Naive thymus-derived CD8-positive, alpha-beta T cell (primary cell): ENCODE measurements around the gene EMC7. TPM values are rescaled to one million over a fixed set of nuclear protein-coding genes. Genes with fewer than 3 reads are reported as not detected.
"Not testable (repeated sequence)": the region's sequence is repeated elsewhere in the genome, so short reads cannot be mapped to it uniquely, and the experiment has no call there.

Experiments used
- ATAC-seq, 2 donors: fragments of 150-1000 bp; cut with Tn5 transposase in 1 of 2; sonication (Bioruptor Pico), chemical (Tn5 transposase) in 1 of 2; 1 replicate in 1 of 2; 2 replicates in 1 of 2; pipeline ENCODE4 v1.10.0; 2021; ENCODE audit warnings: mild to moderate bottlenecking in 2 of 2, moderate library complexity in 2 of 2
- POLR2A ChIA-PET: fragments of 350-600 bp; sonication (Branson Sonifier 250); formaldehyde crosslinking; loops from one replicate; lab custom pipeline; 2021; ENCODE audit warnings: antibody characterized with exemption; lab: Charles Lee
- DNase-seq, 10 donors: peaks; one replicate each; pipeline versions ENCODE4 v3.0.0 to v3.0.0-alpha.2; 2020 to 2022
- H3K27ac Mint-ChIP-seq, 10 donors: one replicate each; pipeline ENCODE4 v1.8.0; 2020 to 2022; ENCODE audit warnings: mild to moderate bottlenecking in 10 of 10, mixed read lengths in 10 of 10, moderate library complexity in 4 of 10, inconsistent platforms in 1 of 10
- H3K27me3 Mint-ChIP-seq, 5 donors: one replicate each; pipeline ENCODE4 v1.8.0; 2021 to 2022; ENCODE audit warnings: mixed read lengths in 5 of 5
- H3K36me3 Mint-ChIP-seq, 3 donors: one replicate each; pipeline ENCODE4 v1.8.0; 2020 to 2022; ENCODE audit warnings: mixed read lengths in 3 of 3, mild to moderate bottlenecking in 2 of 3, inconsistent platforms in 1 of 3
- H3K4me1 Mint-ChIP-seq, 4 donors: one replicate each; pipeline ENCODE4 v1.8.0; 2021 to 2022; ENCODE audit warnings: mixed read lengths in 4 of 4
- H3K4me3 Mint-ChIP-seq, 10 donors: one replicate each; pipeline ENCODE4 v1.8.0; 2020 to 2022; ENCODE audit warnings: mild to moderate bottlenecking in 10 of 10, mixed read lengths in 10 of 10, moderate library complexity in 6 of 10, inconsistent platforms in 1 of 10
- H3K9me3 Mint-ChIP-seq, 9 donors: one replicate each; pipeline ENCODE4 v1.8.0; 2020 to 2022; ENCODE audit warnings: mixed read lengths in 9 of 9, mild to moderate bottlenecking in 3 of 9, inconsistent platforms in 1 of 9, moderate library complexity in 1 of 9
- polyA plus RNA-seq, 3 donors: library from polyadenylated mRNA; unstranded; fragments of 300-500 nt; fragmentation: Illumina TruSeq; gene quantifications; one replicate each; pipeline ENCODE4 v1.2.3, GENCODE V29; 2021
- total RNA-seq, 8 experiments: library from RNA in 2 of 8; stranded (reverse) in 2 of 8; gene quantifications; one replicate each; pipeline ENCODE4 v1.2.3 and lab custom pipeline; 2021 to 2026

The EMC7 gene
- total and polyA plus RNA-seq, 5 experiments from 2014 or later: 32.9 to 116 (median 88.0) TPM

DNA sequence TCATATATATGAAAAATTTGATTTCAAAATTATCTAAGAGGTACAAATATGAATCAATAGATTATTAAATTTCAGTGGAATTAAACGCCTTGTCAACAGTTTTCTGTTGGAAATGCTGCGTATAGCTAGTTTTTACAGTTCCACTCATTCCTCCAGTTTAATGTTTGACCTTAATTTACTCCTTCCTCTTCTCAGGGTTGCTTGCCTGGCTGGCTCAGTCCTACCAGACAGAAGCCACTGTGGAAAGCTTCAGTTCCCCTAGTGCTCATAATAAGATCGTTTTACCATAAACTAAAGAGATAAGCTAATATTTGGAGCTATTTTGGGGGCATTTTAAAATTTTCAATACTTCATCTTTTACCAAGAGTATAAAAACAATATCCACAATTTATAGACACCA lies 22.8 kb downstream of the EMC7 start:
- POLR2A ChIA-PET: interaction anchor here (0.6 kb wide), 1 partner anchor 20 kb away, joined by 4 read pairs; no protein-coding TSS in a partner anchor
- DNase-seq: no peak
- Mint-ChIP-seq H3K36me3 (peaks cover 0 to 29% (median 3%) of the 10 kb centered on the region in 3 donors), H3K4me3 (no peak overlapping the region), H3K27ac (peak overlapping the region in 1 of 10 donors; percentile 21), H3K9me3 (no peaks in the 10 kb centered on the region), H3K4me1 (no peaks in the 10 kb centered on the region), H3K27me3 (no peaks in the 10 kb centered on the region)
- no peak for ATAC-seq

DNA sequence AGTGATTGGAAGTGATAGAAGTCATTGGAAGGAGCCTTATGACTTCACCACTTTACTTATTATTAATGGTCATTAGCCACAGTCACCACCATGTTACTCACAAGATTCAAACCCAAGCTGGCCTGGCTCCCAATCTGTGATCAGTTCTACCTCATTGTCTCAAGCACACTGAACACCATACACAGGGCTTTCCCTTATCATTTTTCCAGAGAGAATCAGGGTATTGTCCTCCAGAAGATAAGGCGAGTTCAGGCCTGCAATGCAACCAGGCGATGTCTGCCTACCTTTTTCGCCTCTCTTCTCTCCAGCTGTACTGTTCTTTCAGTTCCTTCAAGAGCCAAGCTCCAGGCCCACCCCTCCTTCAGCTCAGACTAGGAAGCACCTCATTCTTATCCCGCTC lies 24.9 kb downstream of the EMC7 start:
- POLR2A ChIA-PET: interaction anchor here (1.2 kb wide), 1 partner anchor 25 kb away, joined by 3 read pairs; the partner anchor contains the start of genes EMC7 and PGBD4
- H3K9me3 Mint-ChIP-seq: no peaks in the 10 kb centered on the region
- DNase-seq (no peak), ATAC-seq (no peak)
- H3K4me3 Mint-ChIP-seq: no peak overlapping the region
- H3K27ac Mint-ChIP-seq: no peak overlapping the region
- H3K36me3 Mint-ChIP-seq: peaks cover 0 to 12% (median 3%) of the 10 kb centered on the region in 3 donors
- H3K4me1 Mint-ChIP-seq: no peaks in the 10 kb centered on the region
- H3K27me3 Mint-ChIP-seq: no peaks in the 10 kb centered on the region

GRCh38 chr15:34070003-34070402 lies 31.7 kb downstream of the EMC7 start:
- POLR2A ChIA-PET: no interaction called here

GRCh38 chr15:34065941-34066340 lies 35.7 kb downstream of the EMC7 start:
- POLR2A ChIA-PET: interaction anchor here (0.9 to 1.2 kb wide), 2 partner anchors 144 to 188 kb away, joined by 3 read pairs; partner anchors contain the start of gene KATNBL1
- ATAC-seq: no peak
- H3K27ac Mint-ChIP-seq: peak overlapping the region in 1 of 10 donors; percentile 21
- peaks cover 1 to 6% (median 5%) of the 10 kb centered on the region in 4 donors for H3K4me1 Mint-ChIP-seq
- DNase-seq: no peak
- no peaks in the 10 kb centered on the region for H3K27me3 Mint-ChIP-seq
- H3K4me3 Mint-ChIP-seq: no peak overlapping the region
- no peaks in the 10 kb centered on the region for H3K36me3 Mint-ChIP-seq
- no peaks in the 10 kb centered on the region for H3K9me3 Mint-ChIP-seq

More at GRCh38 chr15:34070003-34070402, 31.7 kb downstream of the EMC7 start:
- no peak for ATAC-seq
- H3K27ac Mint-ChIP-seq: no peak overlapping the region
- no peaks in the 10 kb centered on the region for H3K4me1 Mint-ChIP-seq
- peaks cover 0 to 3% (median 3%) of the 10 kb centered on the region in 3 donors for H3K36me3 Mint-ChIP-seq
- no peak overlapping the region for H3K4me3 Mint-ChIP-seq
- no peaks in the 10 kb centered on the region for H3K27me3 Mint-ChIP-seq
- H3K9me3 Mint-ChIP-seq: no peaks in the 10 kb centered on the region
- DNase-seq: no peak

GRCh38 chr15:34065261-34065660 lies 36.4 kb downstream of the EMC7 start:
- Mint-ChIP-seq H3K27ac (no peak overlapping the region), H3K36me3 (no peaks in the 10 kb centered on the region), H3K9me3 (no peaks in the 10 kb centered on the region), H3K4me3 (no peak overlapping the region), H3K27me3 (no peaks in the 10 kb centered on the region), H3K4me1 (peaks cover 1 to 6% (median 5%) of the 10 kb centered on the region in 4 donors)
- POLR2A ChIA-PET: interaction anchor here (0.9 to 1.2 kb wide), 2 partner anchors 144 to 189 kb away, joined by 3 read pairs; partner anchors contain the start of gene KATNBL1
- ATAC-seq: no peak
- DNase-seq: no peak

DNA sequence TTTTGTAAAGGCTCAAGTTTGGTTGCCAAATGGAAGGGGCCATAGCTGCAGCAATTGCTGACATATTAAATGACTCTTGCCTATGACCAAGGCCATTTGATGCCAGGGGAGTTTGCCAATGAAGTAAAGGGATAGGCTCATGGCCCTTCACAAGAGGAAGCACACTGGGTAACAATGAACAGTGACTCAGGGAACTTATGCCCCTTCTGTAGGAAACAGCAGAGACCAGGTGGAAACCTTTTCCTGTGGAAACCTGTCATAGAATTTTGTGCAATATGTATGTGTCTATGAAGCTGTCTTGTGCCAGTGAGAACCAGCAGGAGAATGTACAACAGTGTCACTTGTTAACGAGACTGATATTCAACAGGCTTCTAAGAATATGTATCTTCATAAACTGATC lies 37.2 kb downstream of the EMC7 start:
- POLR2A ChIA-PET: interaction anchor here (0.6 kb wide), 1 partner anchor 99 kb away, joined by 5 read pairs; no protein-coding TSS in a partner anchor

DNA sequence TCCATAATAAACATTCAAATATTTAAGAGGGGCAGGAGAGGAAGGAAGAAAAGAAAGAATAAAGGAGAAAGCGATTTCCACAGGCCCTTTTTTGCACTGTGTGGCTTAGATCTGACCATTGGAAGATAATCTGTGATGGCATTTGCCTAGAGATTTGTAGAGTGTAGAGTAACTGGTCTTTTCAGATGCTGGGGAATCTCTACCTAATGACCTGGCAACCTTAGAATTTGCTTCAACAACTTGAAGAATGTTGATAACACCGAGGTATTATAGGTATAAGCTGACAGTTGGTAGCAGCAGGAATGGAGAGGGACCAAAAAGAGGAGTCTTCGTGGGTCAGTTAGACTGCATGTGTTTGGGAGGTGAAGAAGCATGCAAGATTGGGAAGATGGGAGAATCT lies 41.7 kb downstream of the EMC7 start:
- ATAC-seq (no peak), DNase-seq (no peak)
- Mint-ChIP-seq H3K27me3 (peaks cover 0 to 5% (median 0%) of the 10 kb centered on the region in 5 donors), H3K9me3 (no peaks in the 10 kb centered on the region), H3K27ac (peak overlapping the region in 1 of 10 donors; percentile 32), H3K4me3 (no peak overlapping the region), H3K4me1 (peaks cover 1 to 6% (median 5%) of the 10 kb centered on the region in 4 donors), H3K36me3 (no peaks in the 10 kb centered on the region)
- POLR2A ChIA-PET: no interaction called here

More for the DNA sequence above, 37.2 kb downstream of the EMC7 start:
- DNase-seq (no peak), ATAC-seq (no peak)
- Mint-ChIP-seq H3K27ac (peak overlapping the region in 2 of 10 donors; percentile 9 to 65), H3K4me3 (no peak overlapping the region), H3K4me1 (peaks cover 1 to 6% (median 5%) of the 10 kb centered on the region in 4 donors), H3K27me3 (peaks cover 0 to 4% (median 0%) of the 10 kb centered on the region in 5 donors), H3K36me3 (no peaks in the 10 kb centered on the region), H3K9me3 (no peaks in the 10 kb centered on the region)

GRCh38 chr15:34059476-34059875 lies 42.2 kb downstream of the EMC7 start:
- Mint-ChIP-seq H3K9me3 (no peaks in the 10 kb centered on the region), H3K27me3 (peaks cover 0 to 5% (median 0%) of the 10 kb centered on the region in 5 donors), H3K4me1 (peaks cover 0 to 6% (median 4%) of the 10 kb centered on the region in 4 donors), H3K36me3 (no peaks in the 10 kb centered on the region), H3K27ac (peak overlapping the region in 1 of 10 donors; percentile 32), H3K4me3 (no peak overlapping the region)
- no peak for DNase-seq
- no peak for ATAC-seq
- POLR2A ChIA-PET: no interaction called here

GRCh38 chr15:34056911-34057310 lies 44.8 kb downstream of the EMC7 start:
- DNase-seq (no peak), ATAC-seq (no peak)
- H3K4me3 Mint-ChIP-seq: no peak overlapping the region
- H3K27me3 Mint-ChIP-seq: peaks cover 0 to 5% (median 0%) of the 10 kb centered on the region in 5 donors
- H3K4me1 Mint-ChIP-seq: peaks cover 0 to 3% (median 3%) of the 10 kb centered on the region in 4 donors
- POLR2A ChIA-PET: no interaction called here
- H3K27ac Mint-ChIP-seq: peak overlapping the region in 1 of 10 donors; percentile 10
- H3K9me3 Mint-ChIP-seq: peaks cover 0 to 7% (median 3%) of the 10 kb centered on the region in 9 donors
- peaks cover 0 to 4% (median 0%) of the 10 kb centered on the region in 3 donors for H3K36me3 Mint-ChIP-seq

DNA sequence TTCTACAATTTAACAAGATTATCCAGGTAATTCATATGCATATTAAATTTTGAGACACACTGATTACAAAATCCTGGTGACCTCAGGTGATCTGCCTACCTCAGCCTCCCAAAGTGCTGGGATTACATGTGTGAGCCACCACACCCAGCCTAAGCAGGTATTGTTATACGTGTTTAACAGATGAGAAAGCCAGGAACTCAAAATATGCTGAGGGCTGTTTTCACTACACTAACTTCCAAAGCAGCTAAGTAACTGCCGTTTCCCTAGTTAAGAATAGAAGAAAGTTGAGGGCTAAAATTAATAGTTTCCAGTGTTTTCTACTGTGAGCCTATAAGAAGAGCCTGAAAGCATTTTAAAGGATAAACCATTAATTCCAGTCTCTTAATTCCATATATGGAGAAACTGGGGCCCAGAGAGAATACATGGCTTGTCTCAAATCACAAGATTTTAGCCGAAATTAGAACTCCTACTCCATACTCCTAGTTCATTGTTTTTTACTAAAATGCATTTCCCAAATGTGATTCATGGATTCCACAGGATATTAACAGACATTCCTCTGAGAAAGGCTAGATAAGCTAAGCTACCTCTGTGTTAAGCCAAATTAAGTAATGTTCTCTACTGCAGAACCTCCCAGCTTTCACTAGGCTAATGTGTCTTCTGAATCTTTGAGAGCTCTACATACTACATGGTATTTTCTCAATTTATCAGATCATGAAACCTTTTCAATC lies 45.6 kb downstream of the EMC7 start:
- Mint-ChIP-seq H3K9me3 (peaks cover 3 to 15% (median 9%) of the 10 kb centered on the region in 9 donors), H3K4me3 (no peak overlapping the region), H3K36me3 (peaks cover under 1 to 12% (median 6%) of the 10 kb centered on the region in 3 donors), H3K27ac (no peak overlapping the region), H3K4me1 (no peaks in the 10 kb centered on the region), H3K27me3 (peaks cover 0 to 5% (median 0%) of the 10 kb centered on the region in 5 donors)
- POLR2A ChIA-PET: no interaction called here
- no peak for DNase-seq
- no peak for ATAC-seq

DNA sequence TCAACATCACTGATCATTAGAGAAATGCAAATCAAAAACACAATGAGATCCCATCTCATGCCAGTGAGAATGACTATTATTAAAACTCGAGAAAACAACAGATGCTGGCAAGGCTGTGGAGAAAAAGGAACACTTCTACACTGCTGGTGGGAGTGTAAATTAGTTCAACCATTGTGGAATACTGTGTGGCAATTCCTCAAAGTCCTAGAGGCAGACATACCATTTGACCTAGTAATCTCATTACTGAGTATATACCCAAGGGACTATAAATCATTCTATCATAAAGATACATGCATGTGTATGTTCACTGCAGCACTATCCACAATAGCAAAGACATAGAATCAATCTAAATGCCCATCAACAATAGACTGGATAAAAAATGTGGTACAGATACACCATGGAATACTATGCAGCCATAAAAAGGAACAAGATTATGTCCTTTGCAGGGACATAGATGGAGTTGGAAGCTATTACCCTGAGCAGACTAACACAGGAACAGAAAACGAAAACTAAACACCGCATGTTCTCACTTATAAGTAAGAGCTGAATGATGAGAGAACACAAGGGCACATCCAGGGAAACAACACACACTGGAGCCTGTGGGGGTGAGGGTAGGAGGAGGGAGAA lies 47.5 kb downstream of the EMC7 start:
- Mint-ChIP-seq H3K36me3 (peaks cover 8 to 24% (median 19%) of the 10 kb centered on the region in 3 donors), H3K4me3 (no peak overlapping the region), H3K4me1 (no peaks in the 10 kb centered on the region), H3K27me3 (peaks cover 0 to 5% (median 0%) of the 10 kb centered on the region in 5 donors), H3K9me3 (peaks cover 7 to 32% (median 23%) of the 10 kb centered on the region in 9 donors), H3K27ac (no peak overlapping the region)
- no peak for ATAC-seq
- POLR2A ChIA-PET: no interaction called here
- no peak for DNase-seq

DNA sequence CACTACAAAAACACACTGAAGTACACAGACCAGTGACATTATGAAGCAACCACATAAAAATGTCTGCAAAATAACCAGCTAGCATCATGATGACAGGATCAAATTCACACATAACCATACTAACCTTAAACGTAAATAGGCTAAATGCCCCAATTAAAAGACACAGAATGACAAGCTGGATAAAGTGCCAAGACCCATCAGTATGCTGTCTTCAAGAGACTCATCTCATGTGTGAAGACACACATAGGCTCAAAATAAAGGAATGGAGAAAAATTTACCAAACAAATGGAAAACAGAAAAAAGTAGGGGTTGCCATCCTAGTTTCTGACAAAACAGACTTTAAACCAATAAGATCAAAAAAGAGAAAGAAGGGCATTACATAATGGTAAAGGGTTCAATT lies 51.3 kb downstream of the EMC7 start:
- POLR2A ChIA-PET, ATAC-seq, H3K27me3 Mint-ChIP-seq, DNase-seq, H3K4me3 Mint-ChIP-seq, H3K4me1 Mint-ChIP-seq: not testable (repeated sequence)
- peak overlapping the region in 1 of 10 donors; percentile 17 for H3K27ac Mint-ChIP-seq
- peaks cover 10 to 24% (median 21%) of the 10 kb centered on the region in 3 donors for H3K36me3 Mint-ChIP-seq
- peaks cover 7 to 35% (median 28%) of the 10 kb centered on the region in 9 donors for H3K9me3 Mint-ChIP-seq
